ENCODE measurements around the gene BICD2. TPM values are rescaled to one million over a fixed set of nuclear protein-coding genes. Genes with fewer than 3 reads are reported as not detected.

BICD2 gene
- polyA plus RNA-seq, 1 donor from 2014 or later = 22.4 TPM

DNA sequence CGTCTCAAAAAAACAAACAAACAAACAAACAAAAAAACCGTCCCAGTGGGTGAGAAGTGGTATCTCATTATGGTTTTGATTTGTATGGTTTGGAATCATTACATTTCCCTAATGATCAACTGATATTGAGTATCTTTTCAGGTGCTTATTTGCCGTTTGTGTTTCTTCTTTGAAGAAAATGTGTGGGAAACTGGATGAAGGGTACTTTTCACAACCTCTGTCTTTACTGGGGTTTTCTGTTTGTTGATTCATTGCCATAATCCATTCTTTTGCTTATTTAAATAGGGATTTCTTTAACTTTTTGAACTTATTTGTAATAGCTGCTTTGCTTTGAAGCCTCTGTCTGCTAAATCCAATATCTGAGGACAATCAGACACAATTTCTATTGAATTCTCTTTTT lies 9.2 kb upstream of the BICD2 start:
- H3K4me3 ChIP-seq (ENCODE audit: low read length) = no peak overlapping the region
- H3F3A ChIP-seq (ENCODE audit: insufficient read depth, low read length, poor library complexity, severe bottlenecking) = no peaks in the 10 kb centered on the region
- H3K4me2 ChIP-seq (ENCODE audit: low read length) = no peak overlapping the region
- TF ChIP-seq EZH2 (IDR thresholded peaks at IDR 0.05; ENCODE audit: borderline replicate concordance, insufficient read depth, low read length, poor library complexity, severe bottlenecking) = no peak
- no peak for TF ChIP-seq RAD21 (conservative IDR thresholded peaks at IDR 0.05)
- no peak for TF ChIP-seq SMC3 (conservative IDR thresholded peaks at IDR 0.05; ENCODE audit: poor library complexity)
- no peak for TF ChIP-seq EP300 (conservative IDR thresholded peaks at IDR 0.05; ENCODE audit: poor library complexity, severe bottlenecking)
- TF ChIP-seq MXI1 (conservative IDR thresholded peaks at IDR 0.05; ENCODE audit: poor library complexity, severe bottlenecking) = no peak
- no peak for TF ChIP-seq TAF1 (IDR thresholded peaks at IDR 0.05; ENCODE audit: low read depth)
- TF ChIP-seq CTCF (IDR thresholded peaks at IDR 0.05; ENCODE audit: poor library complexity, severe bottlenecking) = no peak
- no peak for TF ChIP-seq POLR2AphosphoS5 (IDR thresholded peaks at IDR 0.05)
- no peak for TF ChIP-seq REST (IDR thresholded peaks at IDR 0.05; ENCODE audit: borderline replicate concordance)
- H3K9me3 ChIP-seq (ENCODE audit: low read length) = peaks cover 1% of the 10 kb centered on the region
- H4K20me1 ChIP-seq (ENCODE audit: insufficient read depth) = no peaks in the 10 kb centered on the region
- no peaks in the 10 kb centered on the region for H3K36me3 ChIP-seq (ENCODE audit: insufficient read depth, low read length)
- H3K27ac ChIP-seq (ENCODE audit: low read length) = no peak overlapping the region
- H3K9ac ChIP-seq (ENCODE audit: low read length) = no peak overlapping the region
- no peaks in the 10 kb centered on the region for H3K27me3 ChIP-seq (ENCODE audit: insufficient read depth, low read depth, low read length)
- H3K9me2 ChIP-seq (ENCODE audit: insufficient read depth, low read length) = no peaks in the 10 kb centered on the region
- H2AFZ ChIP-seq (ENCODE audit: low read depth, low read length) = no peak overlapping the region
- H3K79me2 ChIP-seq (replicated peaks; ENCODE audit: insufficient read depth, low read length) = no peaks in the 10 kb centered on the region

- H3K9me3 ChIP-seq (ENCODE audit: low read length) = no peaks in the 10 kb centered on the region
- TF ChIP-seq POLR2AphosphoS5 (IDR thresholded peaks at IDR 0.05) = no peak
- TF ChIP-seq EP300 (conservative IDR thresholded peaks at IDR 0.05; ENCODE audit: poor library complexity, severe bottlenecking) = no peak
- no peak for TF ChIP-seq SMC3 (conservative IDR thresholded peaks at IDR 0.05; ENCODE audit: poor library complexity)
- TF ChIP-seq RAD21 (conservative IDR thresholded peaks at IDR 0.05) = no peak
- TF ChIP-seq REST (IDR thresholded peaks at IDR 0.05; ENCODE audit: borderline replicate concordance) = no peak
- no peak for TF ChIP-seq CTCF (IDR thresholded peaks at IDR 0.05; ENCODE audit: poor library complexity, severe bottlenecking)
- no peak for TF ChIP-seq TAF1 (IDR thresholded peaks at IDR 0.05; ENCODE audit: low read depth)
- no peak for TF ChIP-seq EZH2 (IDR thresholded peaks at IDR 0.05; ENCODE audit: borderline replicate concordance, insufficient read depth, low read length, poor library complexity, severe bottlenecking)
- TF ChIP-seq MXI1 (conservative IDR thresholded peaks at IDR 0.05; ENCODE audit: poor library complexity, severe bottlenecking) = no peak
These were observed 6.7 kb upstream of the BICD2 start for GRCh38 chr9:92771309-92771708.

More at GRCh38 chr9:92771309-92771708, 6.7 kb upstream of the BICD2 start:
- H3K27ac ChIP-seq (ENCODE audit: low read length) = no peak overlapping the region
- no peak overlapping the region for H3K4me2 ChIP-seq (ENCODE audit: low read length)
- H3K4me3 ChIP-seq (ENCODE audit: low read length) = no peak overlapping the region
- no peaks in the 10 kb centered on the region for H3K9me2 ChIP-seq (ENCODE audit: insufficient read depth, low read length)
- H3K36me3 ChIP-seq (ENCODE audit: insufficient read depth, low read length) = no peaks in the 10 kb centered on the region
- H3F3A ChIP-seq (ENCODE audit: insufficient read depth, low read length, poor library complexity, severe bottlenecking) = peaks cover under 1% of the 10 kb centered on the region
- no peak overlapping the region for H3K9ac ChIP-seq (ENCODE audit: low read length)
- H2AFZ ChIP-seq (ENCODE audit: low read depth, low read length) = no peak overlapping the region
- no peaks in the 10 kb centered on the region for H4K20me1 ChIP-seq (ENCODE audit: insufficient read depth)
- no peaks in the 10 kb centered on the region for H3K79me2 ChIP-seq (replicated peaks; ENCODE audit: insufficient read depth, low read length)
- no peaks in the 10 kb centered on the region for H3K27me3 ChIP-seq (ENCODE audit: insufficient read depth, low read depth, low read length)

Data from neural cell (in vitro differentiated cells).